WERI-Rb-1 (cell line): Measurements from ENCODE around the gene DIDO1.

Source experiments
- DNase-seq: peaks from one replicate; pipeline ENCODE4 v3.0.0-alpha.2; 2020
- H3K27ac ChIP-seq: fragments of 250-450 bp; sonication (Bioruptor Pico); 2 replicates; pipeline ENCODE4 v1.5.1; 2020; ENCODE audit warnings: mild to moderate bottlenecking, moderate library complexity
- H3K27me3 ChIP-seq: fragments of 250-450 bp; sonication (Bioruptor Pico); 2 replicates; pipeline ENCODE4 v1.5.1; 2021; ENCODE audit warnings: mild to moderate bottlenecking, low read depth, moderate library complexity; ENCODE audit not compliant: insufficient read depth, severe bottlenecking
- H3K36me3 ChIP-seq: fragments of 250-450 bp; sonication (Bioruptor Pico); 2 replicates; pipeline ENCODE4 v1.5.1; 2020; ENCODE audit warnings: mild to moderate bottlenecking, moderate library complexity
- H3K4me3 ChIP-seq: 2 replicates; pipeline ENCODE4 v1.5.1; 2011; ENCODE audit warnings: low read depth, mild to moderate bottlenecking, control low read depth, low read length
- H3K9me3 ChIP-seq: fragments of 250-450 bp; sonication (Bioruptor Pico); 2 replicates; pipeline ENCODE4 v1.5.1; 2021; ENCODE audit warnings: mild to moderate bottlenecking, moderate library complexity; ENCODE audit not compliant: severe bottlenecking
- TF ChIP-seq, protein P1 (sequence below): IDR thresholded peaks from 2 replicates; pipeline ENCODE4 v1.5.1; 2011; ENCODE audit warnings: low read depth, mild to moderate bottlenecking, control low read depth, inconsistent platforms, low read length

Gene DIDO1

DNA sequence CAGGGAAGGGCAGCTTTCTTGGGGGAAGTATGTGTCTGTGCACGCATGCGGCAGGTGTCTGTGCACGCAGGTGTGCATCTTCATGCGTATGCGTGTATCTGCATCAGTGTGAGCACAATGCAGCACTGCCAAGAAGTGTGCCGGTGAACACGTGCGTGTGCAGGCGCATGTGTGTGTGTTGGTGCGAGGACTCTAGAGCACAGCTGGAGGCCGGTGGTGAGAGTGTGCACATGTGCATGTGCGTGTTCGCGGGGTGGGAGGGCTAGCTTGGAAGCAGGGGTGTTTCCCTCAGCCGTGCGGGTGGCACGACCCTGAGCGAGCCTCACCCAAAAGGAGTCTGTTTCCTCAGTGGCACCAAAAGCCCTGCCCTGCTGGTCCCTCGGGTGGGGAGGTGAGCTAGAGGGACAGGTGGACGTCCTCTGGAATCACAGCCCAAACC is 33.7 kb upstream of the DIDO1 start:
- DNase-seq: no peak
- TF ChIP-seq, protein P1, sequence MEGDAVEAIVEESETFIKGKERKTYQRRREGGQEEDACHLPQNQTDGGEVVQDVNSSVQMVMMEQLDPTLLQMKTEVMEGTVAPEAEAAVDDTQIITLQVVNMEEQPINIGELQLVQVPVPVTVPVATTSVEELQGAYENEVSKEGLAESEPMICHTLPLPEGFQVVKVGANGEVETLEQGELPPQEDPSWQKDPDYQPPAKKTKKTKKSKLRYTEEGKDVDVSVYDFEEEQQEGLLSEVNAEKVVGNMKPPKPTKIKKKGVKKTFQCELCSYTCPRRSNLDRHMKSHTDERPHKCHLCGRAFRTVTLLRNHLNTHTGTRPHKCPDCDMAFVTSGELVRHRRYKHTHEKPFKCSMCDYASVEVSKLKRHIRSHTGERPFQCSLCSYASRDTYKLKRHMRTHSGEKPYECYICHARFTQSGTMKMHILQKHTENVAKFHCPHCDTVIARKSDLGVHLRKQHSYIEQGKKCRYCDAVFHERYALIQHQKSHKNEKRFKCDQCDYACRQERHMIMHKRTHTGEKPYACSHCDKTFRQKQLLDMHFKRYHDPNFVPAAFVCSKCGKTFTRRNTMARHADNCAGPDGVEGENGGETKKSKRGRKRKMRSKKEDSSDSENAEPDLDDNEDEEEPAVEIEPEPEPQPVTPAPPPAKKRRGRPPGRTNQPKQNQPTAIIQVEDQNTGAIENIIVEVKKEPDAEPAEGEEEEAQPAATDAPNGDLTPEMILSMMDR: no peak
- Histone ChIP-seq H3K27ac (no peak overlapping the region), H3K9me3 (no peaks in the 10 kb centered on the region), H3K4me3 (no peak overlapping the region), H3K27me3 (no peaks in the 10 kb centered on the region), H3K36me3 (no peaks in the 10 kb centered on the region)

DNA sequence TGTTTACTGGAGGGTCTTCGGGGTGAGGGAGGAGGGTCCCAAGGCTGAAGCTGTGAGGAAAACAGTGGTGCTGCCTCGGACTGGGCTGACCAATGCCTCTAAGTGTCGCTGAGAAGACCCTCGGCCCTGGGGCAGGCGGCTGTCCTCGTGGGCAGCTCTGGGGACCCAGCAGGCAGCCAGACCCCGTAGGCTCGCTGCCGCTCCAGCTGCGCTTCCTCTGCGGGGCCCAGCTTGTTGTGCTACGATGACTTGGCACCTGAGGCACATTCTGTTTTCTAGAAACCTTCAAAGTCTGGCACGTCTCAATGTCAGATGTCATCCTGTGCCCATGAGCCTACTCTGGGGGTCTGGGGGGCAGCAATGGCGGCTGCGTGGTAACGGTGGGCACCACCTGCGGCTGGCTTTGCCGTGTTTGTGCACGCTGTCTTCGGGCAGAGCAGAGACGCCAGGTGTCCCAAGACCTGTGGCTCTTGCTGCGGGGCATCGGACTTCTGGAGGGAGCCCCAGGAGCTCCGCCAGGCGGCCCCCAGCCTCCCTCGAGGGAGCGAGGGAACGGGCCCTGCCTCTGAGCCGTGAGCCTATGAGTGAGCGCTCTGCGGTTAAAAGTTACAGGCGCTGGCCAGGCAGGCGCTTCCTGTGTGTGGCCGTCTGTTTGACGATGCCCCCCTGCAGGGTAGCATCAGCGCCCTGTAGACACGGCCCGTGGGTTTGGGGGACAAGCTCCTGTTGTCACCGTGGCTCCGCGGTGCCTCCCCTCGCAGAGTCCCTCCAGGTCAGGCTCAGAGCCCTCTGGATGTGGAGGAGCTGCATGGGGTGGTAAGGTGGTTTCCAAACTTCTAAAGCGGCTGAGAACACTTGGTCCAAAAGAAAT is 33.0 kb upstream of the DIDO1 start:
- no peak for DNase-seq
- no peaks in the 10 kb centered on the region for H3K36me3 ChIP-seq
- no peaks in the 10 kb centered on the region for H3K9me3 ChIP-seq
- no peak overlapping the region for H3K4me3 ChIP-seq
- H3K27me3 ChIP-seq: no peaks in the 10 kb centered on the region
- H3K27ac ChIP-seq: no peak overlapping the region
- TF ChIP-seq, protein P1: no peak

DNA sequence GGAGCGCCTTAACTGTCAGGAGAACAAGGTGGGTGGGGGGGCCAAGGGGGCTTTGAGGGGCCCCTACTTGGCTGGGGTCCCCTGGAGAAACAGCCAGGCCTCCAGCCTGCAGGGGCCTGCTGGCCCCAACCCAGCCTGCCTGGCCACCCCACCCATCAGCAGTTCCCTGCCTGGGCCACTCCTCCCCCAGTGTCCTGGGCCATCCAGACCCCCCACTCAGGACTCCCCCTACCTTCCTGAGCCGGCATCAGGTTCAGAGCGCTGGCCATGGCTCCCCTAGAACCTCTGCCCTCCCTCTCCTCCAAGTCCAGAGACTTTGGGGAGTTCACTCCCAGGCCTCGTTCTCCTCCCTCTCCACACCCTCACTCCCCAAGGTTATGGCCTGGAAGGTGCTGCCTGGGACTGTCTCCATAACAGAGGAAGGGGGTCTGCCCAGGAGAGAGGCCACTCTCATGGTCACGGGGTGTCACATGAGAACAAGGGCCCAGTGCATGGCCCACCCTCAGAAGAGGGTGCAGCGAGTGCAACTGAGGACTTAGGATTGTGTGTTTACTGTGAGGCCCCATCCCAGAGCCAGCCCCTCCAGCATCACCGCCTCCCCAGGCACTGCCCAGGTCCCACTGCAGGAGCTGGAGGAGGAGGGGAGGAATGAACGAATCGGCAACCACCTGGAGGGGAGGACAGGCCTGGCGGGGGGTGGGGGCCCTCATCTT is 32.2 kb upstream of the DIDO1 start:
- Histone ChIP-seq H3K36me3 (no peaks in the 10 kb centered on the region), H3K27me3 (no peaks in the 10 kb centered on the region), H3K4me3 (no peak overlapping the region), H3K9me3 (no peaks in the 10 kb centered on the region), H3K27ac (no peak overlapping the region)
- no peak for DNase-seq
- TF ChIP-seq, protein P1: no peak

DNA sequence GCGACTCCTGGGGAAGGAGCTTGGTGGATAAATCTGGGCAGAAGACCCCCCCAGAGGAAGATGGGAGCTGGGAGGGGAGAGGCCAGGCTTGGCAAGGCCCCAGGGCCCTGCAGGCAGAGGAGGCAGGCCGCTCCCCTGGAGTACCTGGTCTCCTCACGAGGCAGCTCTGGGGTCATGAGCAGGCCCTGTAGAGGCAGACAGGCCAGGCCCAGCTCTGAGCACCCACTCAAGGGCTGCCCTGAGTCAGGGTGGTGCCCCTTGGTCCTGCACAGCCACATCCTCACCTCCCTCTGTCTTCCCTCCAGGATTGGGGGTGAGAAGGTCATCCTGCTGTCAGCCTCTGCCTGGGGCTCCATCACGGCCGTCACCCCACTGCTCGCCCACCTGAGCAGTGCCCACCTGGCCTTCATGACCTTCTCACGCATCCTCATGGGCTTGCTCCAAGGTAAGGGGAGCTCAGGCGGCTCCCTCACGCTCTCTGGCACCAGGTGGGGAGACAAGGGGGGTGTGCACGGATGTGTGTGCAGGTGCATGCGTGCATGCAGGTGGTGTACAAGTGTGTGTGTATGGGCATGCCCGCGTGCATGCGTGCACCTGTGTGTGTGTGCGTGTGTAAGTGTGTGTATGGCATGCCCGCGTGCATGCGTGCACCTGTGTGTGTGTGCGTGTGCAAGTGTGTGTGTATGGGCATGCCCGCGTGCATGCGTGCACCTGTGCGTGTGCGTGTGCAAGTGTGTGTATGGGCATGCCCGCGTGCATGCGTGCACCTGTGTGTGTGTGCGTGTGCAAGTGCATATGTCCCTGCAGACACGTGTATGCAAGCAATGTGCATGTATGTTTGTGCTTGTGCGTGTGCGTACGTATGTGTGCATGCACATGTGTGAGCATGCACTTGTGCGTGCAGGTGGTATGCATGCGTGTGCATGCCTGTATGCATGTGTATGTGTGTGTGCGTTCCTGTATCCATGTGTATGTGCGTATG is 31.1 kb upstream of the DIDO1 start:
- Histone ChIP-seq H3K27ac (no peak overlapping the region), H3K27me3 (no peaks in the 10 kb centered on the region), H3K36me3 (no peaks in the 10 kb centered on the region), H3K4me3 (no peak overlapping the region), H3K9me3 (no peaks in the 10 kb centered on the region)
- TF ChIP-seq, protein P1: no peak
- no peak for DNase-seq

DNA sequence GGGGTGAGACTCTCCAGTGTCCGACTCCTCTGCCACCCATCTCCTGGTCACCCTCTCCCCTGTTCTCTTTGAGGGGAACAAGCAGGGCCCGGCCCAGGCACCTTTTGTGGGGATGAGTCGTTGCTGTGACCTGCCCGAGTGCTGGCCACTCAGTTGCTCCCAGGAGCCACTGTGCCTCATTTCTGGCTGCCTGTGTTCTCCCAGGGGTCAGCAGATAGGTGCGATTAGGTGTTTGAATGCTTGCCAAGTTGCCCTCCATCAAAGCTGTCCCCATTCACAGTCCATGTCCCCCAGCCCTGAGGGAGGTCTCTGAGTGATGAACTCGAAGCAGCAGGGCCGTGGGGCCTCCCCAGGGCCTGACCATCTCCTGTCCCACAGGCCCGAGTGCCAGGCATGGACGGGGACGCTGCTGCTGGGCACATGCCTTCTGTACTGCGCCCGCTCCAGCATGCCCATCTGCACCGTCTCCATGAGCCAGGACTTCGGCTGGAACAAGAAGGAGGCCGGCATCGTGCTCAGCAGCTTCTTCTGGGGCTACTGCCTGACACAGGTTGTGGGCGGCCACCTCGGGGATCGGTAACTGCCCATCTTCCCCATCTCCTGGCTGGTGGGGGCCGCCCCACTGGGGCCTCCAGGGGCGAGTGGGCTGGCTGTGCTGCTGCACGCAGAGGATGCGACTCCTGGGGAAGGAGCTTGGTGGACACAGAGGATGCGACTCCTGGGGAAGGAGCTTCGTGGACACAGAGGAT is 30.3 kb upstream of the DIDO1 start:
- H3K27ac ChIP-seq: no peak overlapping the region
- H3K9me3 ChIP-seq: no peaks in the 10 kb centered on the region
- no peaks in the 10 kb centered on the region for H3K36me3 ChIP-seq

More for the DNA sequence above, 30.3 kb upstream of the DIDO1 start:
- no peaks in the 10 kb centered on the region for H3K27me3 ChIP-seq
- no peak overlapping the region for H3K4me3 ChIP-seq
- TF ChIP-seq, protein P1: no peak
- DNase-seq: no peak
